HEK293 (cell line): Measurements from ENCODE around the gene OPA3.
A peak's percentile ranks its signal among the peaks of the same experiment; 100 is the strongest.

Experiments
- CTCF ChIP-seq: fragments of 450-650 bp; formaldehyde crosslinking; IDR thresholded peaks from 2 replicates; pipeline ENCODE4 v1.5.1; 2016; ENCODE audit warnings: missing biosample characterization, missing genetic modification characterization
- FEZF1 ChIP-seq: fragments of 450-650 bp; formaldehyde crosslinking; IDR thresholded peaks from 2 replicates; pipeline ENCODE4 v1.5.1; 2016; ENCODE audit warnings: missing biosample characterization, missing genetic modification characterization
- PRDM4 ChIP-seq: fragments of 450-650 bp; formaldehyde crosslinking; IDR thresholded peaks from 2 replicates; pipeline ENCODE4 v1.5.1; 2017; ENCODE audit warnings: missing biosample characterization, missing genetic modification characterization
- REST ChIP-seq: fragments of 450-650 bp; formaldehyde crosslinking; IDR thresholded peaks from 2 replicates; pipeline ENCODE4 v1.5.1; 2016; ENCODE audit warnings: missing biosample characterization, missing genetic modification characterization
- SP2 ChIP-seq: fragments of 450-650 bp; formaldehyde crosslinking; IDR thresholded peaks from 2 replicates; pipeline ENCODE4 v1.5.1; 2016; ENCODE audit warnings: missing biosample characterization, missing genetic modification characterization
- WT1 ChIP-seq: fragments of 450-650 bp; formaldehyde crosslinking; IDR thresholded peaks from 2 replicates; pipeline ENCODE4 v1.5.1; 2016; ENCODE audit warnings: missing biosample characterization, missing genetic modification characterization
- ZNF48 ChIP-seq: fragments of 450-650 bp; formaldehyde crosslinking; IDR thresholded peaks from 2 replicates; pipeline ENCODE4 v1.5.1; 2016; ENCODE audit warnings: missing biosample characterization, missing genetic modification characterization
- ZNF510 ChIP-seq: fragments of 450-650 bp; formaldehyde crosslinking; IDR thresholded peaks from 2 replicates; pipeline ENCODE4 v1.5.1; 2018; ENCODE audit warnings: mild to moderate bottlenecking, missing genetic modification characterization, missing biosample characterization; ENCODE audit not compliant: insufficient replicate concordance
- ZNF621 ChIP-seq: fragments of 450-650 bp; formaldehyde crosslinking; IDR thresholded peaks from 2 replicates; pipeline ENCODE4 v1.5.1; 2017; ENCODE audit warnings: missing biosample characterization, missing genetic modification characterization
- ZNF626 ChIP-seq: fragments of 450-650 bp; sonication (Bioruptor Pico); formaldehyde crosslinking; IDR thresholded peaks from 2 replicates; pipeline ENCODE4 v1.5.1; 2018; ENCODE audit warnings: missing biosample characterization, missing genetic modification characterization, inconsistent platforms
- ZSCAN30 ChIP-seq: fragments of 450-650 bp; IDR thresholded peaks from 2 replicates; pipeline ENCODE4 v1.5.1; 2018; ENCODE audit warnings: missing biosample characterization, mild to moderate bottlenecking, missing genetic modification characterization, moderate library complexity

DNA sequence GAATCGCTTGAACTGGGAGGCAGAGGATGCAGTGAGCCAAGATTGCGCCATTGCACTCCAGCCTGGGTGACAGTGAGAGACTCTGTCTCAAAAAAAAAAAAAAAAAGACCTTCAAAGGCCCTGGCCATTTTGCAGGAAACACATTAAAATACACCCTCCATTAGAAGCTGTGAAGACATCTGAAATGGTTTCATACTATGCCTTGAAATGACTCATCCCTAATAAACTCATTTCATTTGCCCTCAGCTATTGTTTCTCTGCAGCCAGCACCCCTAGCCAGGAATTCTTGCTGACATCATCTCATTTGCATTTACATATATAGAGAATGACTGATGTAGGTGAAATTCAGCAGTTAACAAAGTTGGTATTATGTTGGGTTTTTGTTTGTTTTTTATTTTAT lies 45.9 kb upstream of the OPA3 start:
- no peak for TF ChIP-seq CTCF (tag by site-specific recombination)
- peak; percentile 33; the same call in 1 of the 2 replicates for TF ChIP-seq PRDM4 (tag by site-specific recombination)
- no peak for TF ChIP-seq ZNF621 (tag by site-specific recombination)
- no peak for TF ChIP-seq WT1 (tag by site-specific recombination)
- TF ChIP-seq ZSCAN30 (tag by site-specific recombination), result peak; percentile 38; the same call in 1 of the 2 replicates
- no peak for TF ChIP-seq REST
- TF ChIP-seq ZNF626 (tag by site-specific recombination), result no peak
- no peak for TF ChIP-seq ZNF510 (tag by site-specific recombination)
- TF ChIP-seq FEZF1, result peak; percentile 84
- TF ChIP-seq SP2 (tag by site-specific recombination), result no peak
- TF ChIP-seq ZNF48 (tag by site-specific recombination), result no peak
